ENCODE results near the gene PIP5K1B.

DNA sequence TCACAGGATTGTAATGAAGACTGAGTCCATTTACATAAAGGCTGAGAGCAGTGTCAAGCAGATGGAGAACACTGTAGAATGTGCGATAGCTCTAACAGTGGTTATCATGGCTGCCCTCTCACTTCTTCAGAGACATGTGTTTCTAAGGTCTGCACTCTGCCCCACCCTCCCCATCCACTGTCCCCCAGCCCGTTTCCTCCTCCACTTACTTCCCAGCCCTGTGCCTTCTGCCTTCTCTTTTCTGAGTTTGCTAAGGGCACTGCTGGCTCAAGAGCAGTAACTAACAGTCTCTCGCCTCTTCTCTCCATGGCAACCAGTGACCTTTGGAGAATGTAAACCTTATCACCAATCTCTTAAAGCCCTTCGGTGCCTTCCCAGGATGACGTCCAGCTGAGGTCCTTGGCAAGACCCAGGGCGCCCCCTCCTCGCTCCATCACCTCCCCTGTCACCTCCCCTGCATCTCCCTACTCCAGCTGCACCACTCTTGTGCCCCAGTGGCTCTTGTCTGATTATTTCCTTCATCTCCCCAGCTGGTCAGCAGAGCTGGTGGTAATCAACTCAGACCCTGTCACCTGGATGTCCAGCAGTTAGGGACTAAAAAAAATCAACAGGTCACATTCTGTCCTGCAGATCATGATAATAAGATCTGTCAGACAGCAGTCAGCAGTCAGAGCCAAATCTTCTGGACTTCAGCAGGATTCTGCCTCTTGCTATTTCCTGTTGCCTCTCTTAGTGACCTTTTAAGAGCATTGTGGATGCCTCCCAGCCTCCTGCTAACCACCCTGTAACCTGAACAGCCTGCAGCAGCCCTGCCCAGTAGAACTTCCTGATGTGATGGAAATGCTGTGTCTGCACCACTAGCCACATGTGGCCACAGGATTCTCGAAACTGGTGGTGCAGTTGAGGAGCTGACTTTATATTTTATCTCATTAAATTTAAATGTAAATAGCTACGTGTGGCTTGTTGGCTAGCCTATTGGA is 339.5 kb downstream of the PIP5K1B start:
- no peak for TF ChIP-seq POLR2A (IDR thresholded peaks at IDR 0.05)
- TF ChIP-seq, protein P1, sequence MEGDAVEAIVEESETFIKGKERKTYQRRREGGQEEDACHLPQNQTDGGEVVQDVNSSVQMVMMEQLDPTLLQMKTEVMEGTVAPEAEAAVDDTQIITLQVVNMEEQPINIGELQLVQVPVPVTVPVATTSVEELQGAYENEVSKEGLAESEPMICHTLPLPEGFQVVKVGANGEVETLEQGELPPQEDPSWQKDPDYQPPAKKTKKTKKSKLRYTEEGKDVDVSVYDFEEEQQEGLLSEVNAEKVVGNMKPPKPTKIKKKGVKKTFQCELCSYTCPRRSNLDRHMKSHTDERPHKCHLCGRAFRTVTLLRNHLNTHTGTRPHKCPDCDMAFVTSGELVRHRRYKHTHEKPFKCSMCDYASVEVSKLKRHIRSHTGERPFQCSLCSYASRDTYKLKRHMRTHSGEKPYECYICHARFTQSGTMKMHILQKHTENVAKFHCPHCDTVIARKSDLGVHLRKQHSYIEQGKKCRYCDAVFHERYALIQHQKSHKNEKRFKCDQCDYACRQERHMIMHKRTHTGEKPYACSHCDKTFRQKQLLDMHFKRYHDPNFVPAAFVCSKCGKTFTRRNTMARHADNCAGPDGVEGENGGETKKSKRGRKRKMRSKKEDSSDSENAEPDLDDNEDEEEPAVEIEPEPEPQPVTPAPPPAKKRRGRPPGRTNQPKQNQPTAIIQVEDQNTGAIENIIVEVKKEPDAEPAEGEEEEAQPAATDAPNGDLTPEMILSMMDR (IDR thresholded peaks at IDR 0.05) = no peak
